HG02759 (cell line): ENCODE data around the gene PSMC6.
A peak's percentile ranks its signal among the peaks of the same experiment; 100 is the strongest.

ENCODE experiments used
- ATAC-seq: cut with Tn5 transposase; IDR thresholded peaks from one replicate; pipeline ENCODE4 v1.9.1; 2021; ENCODE audit warnings: mild to moderate bottlenecking, moderate library complexity; ENCODE audit not compliant: unreplicated experiment

The PSMC6 gene

GRCh38 chr14:52706724-52707706 lies at the start of gene PSMC6:
Gene PSMC6, plus strand, starts transcription at chr14:52707200. Its CDS starts 20 bp downstream, at chr14:52707220.
- peak; percentile 97 for ATAC-seq

GRCh38 chr14:52660325-52660724 lies 46.7 kb upstream of the PSMC6 start:
- no peak for ATAC-seq

- no peak for ATAC-seq
These were observed 46.2 kb upstream of the PSMC6 start for GRCh38 chr14:52660832-52661231.

- ATAC-seq = no peak
These were observed 45.7 kb upstream of the PSMC6 start for GRCh38 chr14:52661314-52661713.

- ATAC-seq = no peak
These were observed 43.1 kb upstream of the PSMC6 start for GRCh38 chr14:52663850-52664249.

- no peak for ATAC-seq
These were observed 28.4 kb upstream of the PSMC6 start for GRCh38 chr14:52678591-52678990.

GRCh38 chr14:52683985-52684520 lies 22.9 kb upstream of the PSMC6 start:
- no peak for ATAC-seq

GRCh38 chr14:52686176-52686575 lies 20.8 kb upstream of the PSMC6 start:
- no peak for ATAC-seq

- ATAC-seq = no peak
These were observed 15.8 kb upstream of the PSMC6 start for GRCh38 chr14:52690983-52691760.

- no peak for ATAC-seq
These were observed 14.6 kb upstream of the PSMC6 start for GRCh38 chr14:52692248-52692962.

GRCh38 chr14:52693036-52693435 lies 14.0 kb upstream of the PSMC6 start:
- no peak for ATAC-seq

GRCh38 chr14:52693532-52693931 lies 13.5 kb upstream of the PSMC6 start:
- ATAC-seq = no peak

GRCh38 chr14:52694761-52695480 lies 12.1 kb upstream of the PSMC6 start:
- ATAC-seq = peak; percentile 49

- ATAC-seq = peak; percentile 80
These were observed 11.4 kb upstream of the PSMC6 start, which contains the start of gene ERO1A for GRCh38 chr14:52695481-52696091. Gene ERO1A, minus strand, starts transcription at chr14:52695558. Its CDS starts 77 bp downstream, at chr14:52695481.

- no peak for ATAC-seq
These were observed 6.3 kb upstream of the PSMC6 start for GRCh38 chr14:52700701-52701172.

GRCh38 chr14:52701223-52701622 lies 5.8 kb upstream of the PSMC6 start:
- no peak for ATAC-seq

- no peak for ATAC-seq
These were observed 3.8 kb upstream of the PSMC6 start for GRCh38 chr14:52703225-52703624.

- no peak for ATAC-seq
These were observed 3.3 kb upstream of the PSMC6 start for GRCh38 chr14:52703664-52704063.

- no peak for ATAC-seq
These were observed 714 bp upstream of the PSMC6 start for GRCh38 chr14:52706286-52706685.
